Fibroblast of lung (primary cell): ENCODE data around the gene RIN1.

Source experiments
- EZH2 ChIP-seq: IDR thresholded peaks from 2 replicates; pipeline ENCODE4 v1.5.1; 2012; ENCODE audit warnings: low read length, control low read depth, mild to moderate bottlenecking; ENCODE audit errors: missing control alignments
- TF ChIP-seq, protein P1 (sequence below), 2 donors: IDR thresholded peaks in 1 of 2; conservative IDR thresholded peaks in 1 of 2; 1 replicate in 1 of 2; 2 replicates in 1 of 2; pipeline ENCODE4 v1.5.1; 2011 to 2012; ENCODE audit warnings: low read length in 2 of 2, control low read depth in 1 of 2, inconsistent platforms in 1 of 2, low read depth in 1 of 2, mild to moderate bottlenecking in 1 of 2

DNA sequence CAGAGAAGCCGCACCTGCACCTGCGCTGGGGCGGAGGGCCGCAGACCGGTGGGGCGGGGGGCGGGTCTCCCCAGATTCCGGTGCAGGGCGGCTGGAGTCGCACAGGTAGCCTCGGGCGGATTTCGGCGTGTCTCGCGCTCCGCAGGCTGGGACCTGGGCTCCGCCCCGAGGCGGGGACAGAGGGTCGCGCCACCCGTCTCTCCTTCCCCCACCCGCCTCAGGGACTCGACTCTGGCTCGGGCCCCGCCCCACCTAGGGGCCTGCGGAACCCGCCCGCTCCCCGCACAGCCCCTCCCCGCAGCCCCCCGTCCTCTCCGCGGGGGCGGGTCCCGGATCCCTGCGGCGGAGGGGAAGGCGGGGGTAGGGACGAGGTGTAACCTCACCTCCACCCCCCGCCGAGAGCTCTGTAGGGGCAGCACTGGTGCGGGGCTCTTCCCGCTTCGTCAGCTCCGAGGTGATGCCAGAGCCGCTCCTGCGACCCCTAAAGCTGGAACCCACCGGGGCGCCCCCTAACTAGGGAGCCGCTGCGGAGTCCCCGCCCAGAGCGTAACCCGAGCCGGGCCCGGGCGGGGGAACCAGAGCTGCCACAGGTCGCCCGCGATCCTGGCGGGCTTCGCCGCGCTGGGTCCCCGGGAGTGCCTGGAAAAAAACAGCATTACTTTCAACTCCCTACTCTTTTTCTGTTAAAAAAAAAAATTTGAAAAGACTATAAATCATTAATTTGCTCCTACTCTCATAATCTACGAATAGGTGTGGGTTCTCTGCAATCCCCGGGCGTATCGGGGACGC, 35.6 kb upstream of the RIN1 start, which contains the start of gene SLC29A2:
- TF ChIP-seq, protein P1, sequence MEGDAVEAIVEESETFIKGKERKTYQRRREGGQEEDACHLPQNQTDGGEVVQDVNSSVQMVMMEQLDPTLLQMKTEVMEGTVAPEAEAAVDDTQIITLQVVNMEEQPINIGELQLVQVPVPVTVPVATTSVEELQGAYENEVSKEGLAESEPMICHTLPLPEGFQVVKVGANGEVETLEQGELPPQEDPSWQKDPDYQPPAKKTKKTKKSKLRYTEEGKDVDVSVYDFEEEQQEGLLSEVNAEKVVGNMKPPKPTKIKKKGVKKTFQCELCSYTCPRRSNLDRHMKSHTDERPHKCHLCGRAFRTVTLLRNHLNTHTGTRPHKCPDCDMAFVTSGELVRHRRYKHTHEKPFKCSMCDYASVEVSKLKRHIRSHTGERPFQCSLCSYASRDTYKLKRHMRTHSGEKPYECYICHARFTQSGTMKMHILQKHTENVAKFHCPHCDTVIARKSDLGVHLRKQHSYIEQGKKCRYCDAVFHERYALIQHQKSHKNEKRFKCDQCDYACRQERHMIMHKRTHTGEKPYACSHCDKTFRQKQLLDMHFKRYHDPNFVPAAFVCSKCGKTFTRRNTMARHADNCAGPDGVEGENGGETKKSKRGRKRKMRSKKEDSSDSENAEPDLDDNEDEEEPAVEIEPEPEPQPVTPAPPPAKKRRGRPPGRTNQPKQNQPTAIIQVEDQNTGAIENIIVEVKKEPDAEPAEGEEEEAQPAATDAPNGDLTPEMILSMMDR (conservative IDR thresholded peaks at IDR 0.05 in 1 of 2, IDR thresholded peaks at IDR 0.05 in 1 of 2; ENCODE audit: low read depth in 1 of 2, low read length in 2 of 2), result no peak
- no peak for TF ChIP-seq EZH2
